H9 (cell line): Measurements from ENCODE around the gene STX10. TPM values are rescaled to one million over a fixed set of nuclear protein-coding genes. Genes with fewer than 3 reads are reported as not detected.
"Not testable (repeated sequence)": the region's sequence is repeated elsewhere in the genome, so short reads cannot be mapped to it uniquely, and the experiment has no call there.

ENCODE experiments used
- DNase-seq: peaks from one replicate; pipeline ENCODE4 v3.0.0-alpha.2; 2017
- H2AFZ ChIP-seq: one replicate; pipeline ENCODE4 v1.6.1; 2013; ENCODE audit warnings: mild to moderate bottlenecking, low read length, control low read depth, moderate library complexity
- H2AK5ac ChIP-seq: 2 replicates; pipeline ENCODE4 v1.6.1; 2013; ENCODE audit warnings: low read length, control low read depth, mixed read lengths; ENCODE audit not compliant: insufficient read length
- H2BK120ac ChIP-seq: one replicate; pipeline ENCODE4 v1.6.1; 2013; ENCODE audit warnings: low read depth, mild to moderate bottlenecking, low read length, control low read depth, inconsistent platforms; ENCODE audit not compliant: poor library complexity, severe bottlenecking
- H2BK12ac ChIP-seq: 2 replicates; pipeline ENCODE4 v1.6.1; 2013; ENCODE audit warnings: low read length, control low read depth, mixed read lengths, low read depth; ENCODE audit not compliant: insufficient read length
- H2BK15ac ChIP-seq: 2 replicates; pipeline ENCODE4 v1.6.1; 2013; ENCODE audit warnings: low read depth, low read length, control low read depth
- H2BK20ac ChIP-seq: one replicate; pipeline ENCODE4 v1.6.1; 2013; ENCODE audit warnings: low read depth, mild to moderate bottlenecking, low read length, control low read depth, inconsistent platforms; ENCODE audit not compliant: poor library complexity, severe bottlenecking
- H2BK5ac ChIP-seq: 2 replicates; pipeline ENCODE4 v1.6.1; 2013; ENCODE audit warnings: low read length, control low read depth, mixed read lengths; ENCODE audit not compliant: insufficient read length
- H3K14ac ChIP-seq: 2 replicates; pipeline ENCODE4 v1.6.1; 2013; ENCODE audit warnings: low read length, control low read depth; ENCODE audit not compliant: insufficient read depth
- H3K18ac ChIP-seq: 2 replicates; pipeline ENCODE4 v1.6.1; 2013; ENCODE audit warnings: low read depth, mild to moderate bottlenecking, mixed read lengths, low read length, control low read depth; ENCODE audit not compliant: insufficient read length
- H3K23ac ChIP-seq: 2 replicates; pipeline ENCODE4 v1.6.1; 2013; ENCODE audit warnings: low read length, control low read depth, mixed read lengths, low read depth; ENCODE audit not compliant: insufficient read length
- H3K23me2 ChIP-seq: 2 replicates; pipeline ENCODE4 v1.6.1; 2013; ENCODE audit warnings: low read depth, mild to moderate bottlenecking, mixed read lengths, low read length, control low read depth; ENCODE audit not compliant: insufficient read length, poor library complexity, severe bottlenecking
- H3K27ac ChIP-seq: 2 replicates; pipeline ENCODE4 v1.5.1; 2013; ENCODE audit warnings: low read length, control low read depth, mixed read lengths, low read depth; ENCODE audit not compliant: insufficient read length
- H3K27me3 ChIP-seq: 2 replicates; pipeline ENCODE4 v1.6.1; 2013; ENCODE audit warnings: low read length, control low read depth, inconsistent platforms; ENCODE audit not compliant: insufficient read depth
- H3K4ac ChIP-seq: 2 replicates; pipeline ENCODE4 v1.6.1; 2013; ENCODE audit warnings: low read depth, mild to moderate bottlenecking, control low read depth, inconsistent platforms, low read length, moderate library complexity
- H3K4me1 ChIP-seq: 2 replicates; pipeline ENCODE4 v1.6.1; 2013; ENCODE audit warnings: low read length, control low read depth, inconsistent platforms; ENCODE audit not compliant: insufficient read depth
- H3K4me2 ChIP-seq: 2 replicates; pipeline ENCODE4 v1.6.1; 2013; ENCODE audit warnings: low read length, control low read depth, mixed read lengths; ENCODE audit not compliant: insufficient read length, insufficient read depth
- H3K56ac ChIP-seq: 2 replicates; pipeline ENCODE4 v1.6.1; 2013; ENCODE audit warnings: low read depth, mild to moderate bottlenecking, mixed read lengths, low read length, control low read depth; ENCODE audit not compliant: insufficient read length
- H3K79me1 ChIP-seq: 2 replicates; pipeline ENCODE4 v1.6.1; 2013; ENCODE audit warnings: low read depth, mild to moderate bottlenecking, moderate library complexity, low read length, control low read depth, inconsistent platforms; ENCODE audit not compliant: insufficient read depth, poor library complexity, severe bottlenecking
- H3K79me2 ChIP-seq: 2 replicates; pipeline ENCODE4 v1.6.1; 2013; ENCODE audit warnings: low read length, control low read depth, inconsistent platforms; ENCODE audit not compliant: insufficient read depth
- H3K9ac ChIP-seq: 2 replicates; pipeline ENCODE4 v1.6.1; 2013; ENCODE audit warnings: low read length, control low read depth, mixed read lengths; ENCODE audit not compliant: insufficient read length; ENCODE audit errors: extremely low read depth
- H3K9me3 ChIP-seq: one replicate; pipeline ENCODE4 v1.6.1; 2013; ENCODE audit warnings: low read depth, low read length, inconsistent platforms; ENCODE audit not compliant: control insufficient read depth
- H3T11ph ChIP-seq: one replicate; pipeline ENCODE4 v1.6.1; 2013; ENCODE audit warnings: mild to moderate bottlenecking, low read length, control low read depth, inconsistent platforms
- H4K20me1 ChIP-seq: one replicate; pipeline ENCODE4 v1.6.1; 2013; ENCODE audit not compliant: control insufficient read depth, insufficient read length, insufficient read depth
- H4K5ac ChIP-seq: 2 replicates; pipeline ENCODE4 v1.6.1; 2013; ENCODE audit warnings: low read depth, mild to moderate bottlenecking, mixed read lengths, low read length, control low read depth; ENCODE audit not compliant: insufficient read length
- H4K8ac ChIP-seq: replicated peaks from 2 replicates; pipeline ENCODE4 v1.6.1; 2013; ENCODE audit warnings: low read length, control low read depth, mixed read lengths, low read depth; ENCODE audit not compliant: insufficient read length
- H4K91ac ChIP-seq: 2 replicates; pipeline ENCODE4 v1.6.1; 2013; ENCODE audit warnings: low read depth, mild to moderate bottlenecking, moderate library complexity, mixed read lengths, low read length, control low read depth; ENCODE audit not compliant: insufficient read length
- H3K27ac Mint-ChIP-seq, 3 experiments: 2 replicates in 2 of 3; 3 replicates in 1 of 3; pipeline ENCODE4 v1.8.0; 2020 to 2021; ENCODE audit warnings: mixed read lengths in 3 of 3, mild to moderate bottlenecking in 1 of 3, moderate library complexity in 1 of 3
- H3K27me3 Mint-ChIP-seq: 2 replicates; pipeline ENCODE4 v1.8.0; 2021; ENCODE audit warnings: low read depth, mild to moderate bottlenecking, moderate library complexity, mixed read lengths
- H3K36me3 Mint-ChIP-seq, 3 experiments: 2 replicates in 2 of 3; 3 replicates in 1 of 3; pipeline ENCODE4 v1.8.0; 2020 to 2021; ENCODE audit warnings: low read depth in 3 of 3, mixed read lengths in 3 of 3; ENCODE audit not compliant: insufficient read depth in 1 of 3
- H3K4me1 Mint-ChIP-seq, 2 experiments: 2 replicates each; pipeline ENCODE4 v1.8.0; 2020; ENCODE audit warnings: mixed read lengths in 2 of 2
- H3K4me3 Mint-ChIP-seq, 2 experiments: 2 replicates in 1 of 2; 3 replicates in 1 of 2; pipeline ENCODE4 v1.8.0; 2020 to 2021; ENCODE audit warnings: mild to moderate bottlenecking in 2 of 2, mixed read lengths in 2 of 2, moderate library complexity in 1 of 2
- H3K9me3 Mint-ChIP-seq, 2 experiments: 2 replicates in 1 of 2; 3 replicates in 1 of 2; pipeline ENCODE4 v1.8.0; 2020; ENCODE audit warnings: mild to moderate bottlenecking in 2 of 2, mixed read lengths in 2 of 2, moderate library complexity in 1 of 2
- WGBS: extraction: QIAGEN DNeasy Blood & Tissue Kit; methylation state at CpG from one replicate; pipeline ENCODE4 v1.1.7; 2013; ENCODE audit warnings: missing lambda C conversion rate, low lambda C conversion rate, mixed read lengths; ENCODE audit not compliant: insufficient read length; ENCODE audit errors: extremely low coverage; 5-methylcytosine and 5-hydroxymethylcytosine counted together
- total RNA-seq: library from RNA; stranded (reverse); gene quantifications from 2 replicates; pipeline ENCODE4 v1.2.1, GENCODE V29; 2021

STX10 gene
- total RNA-seq, 1 experiment from 2014 or later: 39.4 TPM

DNA sequence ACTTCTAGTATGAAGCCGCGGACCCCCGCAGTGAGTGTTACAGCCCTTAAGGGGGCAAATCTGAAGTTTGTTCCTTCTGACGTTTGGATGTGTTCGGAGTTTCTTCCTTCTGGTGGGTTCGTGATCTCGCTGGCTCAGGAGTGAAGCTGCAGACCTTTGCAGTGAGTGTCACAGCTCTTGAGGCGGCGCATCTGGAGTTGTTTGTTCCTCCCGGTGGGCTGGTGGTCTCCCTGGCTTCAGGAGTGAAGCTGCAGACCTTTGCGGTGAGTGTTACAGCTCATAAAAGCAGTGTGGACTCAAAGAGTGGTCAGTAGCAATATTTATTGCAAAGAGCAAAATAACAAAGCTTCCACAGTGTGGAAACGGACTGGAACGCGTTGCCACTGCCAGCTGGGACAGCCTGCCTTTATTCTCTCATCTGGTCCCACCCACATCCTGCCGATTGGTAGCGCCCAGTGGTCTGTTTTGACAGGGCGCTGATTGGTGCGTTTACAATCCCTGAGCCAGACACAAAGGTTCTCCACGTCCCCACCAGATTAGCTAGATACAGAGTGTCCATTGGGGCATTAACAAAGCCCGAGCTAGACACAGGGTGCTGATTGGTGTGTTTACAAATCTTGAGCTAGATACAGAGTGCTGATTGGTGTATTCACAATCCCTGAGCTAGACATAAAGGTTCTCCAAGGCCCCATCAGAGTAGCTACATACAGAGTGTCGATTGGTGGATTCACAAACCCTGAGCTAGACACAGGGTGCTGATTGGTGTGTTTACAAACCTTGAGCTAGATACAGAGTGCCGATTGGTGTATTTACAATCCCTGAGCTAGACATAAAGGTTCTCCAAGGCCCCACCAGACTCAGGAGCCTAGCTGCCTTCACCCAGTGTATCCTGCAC lies 35.8 kb upstream of the STX10 start:
- H2AK5ac ChIP-seq, H2BK15ac ChIP-seq, H3K23me2 ChIP-seq, H2BK5ac ChIP-seq, H3K4me2 ChIP-seq, H3K4ac ChIP-seq, H3K4me1 ChIP-seq, H2AFZ ChIP-seq, H3K4me1 Mint-ChIP-seq, DNase-seq, H3K9me3 Mint-ChIP-seq, H4K5ac ChIP-seq, H3K18ac ChIP-seq, H3T11ph ChIP-seq, H4K8ac ChIP-seq, H3K14ac ChIP-seq, H3K27ac ChIP-seq, H3K4me3 Mint-ChIP-seq, H4K20me1 ChIP-seq, H3K79me2 ChIP-seq, H3K56ac ChIP-seq, H2BK120ac ChIP-seq, H3K9me3 ChIP-seq, H3K36me3 Mint-ChIP-seq, H3K23ac ChIP-seq, H4K91ac ChIP-seq, H3K27me3 Mint-ChIP-seq, H3K9ac ChIP-seq, H3K27me3 ChIP-seq, H2BK12ac ChIP-seq, H3K79me1 ChIP-seq, H2BK20ac ChIP-seq: not testable (repeated sequence)
- H3K27ac Mint-ChIP-seq: peak overlapping the region; percentile 32 to 86 (median 41); a peak in 5 of 7 replicates
- no CpG with 5 or more reads among the region's 22 CpGs for WGBS

DNA sequence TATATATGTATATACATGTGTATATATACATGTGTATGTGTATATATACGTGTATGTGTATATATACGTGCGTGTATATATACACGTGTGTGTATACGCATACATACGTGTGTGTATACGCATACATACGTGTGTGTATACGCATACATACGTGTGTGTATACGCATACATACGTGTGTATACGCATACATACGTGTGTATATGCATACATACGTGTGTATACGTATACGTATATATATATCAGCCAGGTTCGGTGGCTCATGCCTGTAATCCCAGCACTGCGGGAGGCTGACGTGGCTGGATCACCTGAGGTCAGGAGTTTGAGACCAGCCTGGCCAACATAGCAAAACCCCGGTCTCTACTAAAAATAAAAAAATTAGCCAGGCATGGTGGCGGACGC lies 34.8 kb upstream of the STX10 start:
- not testable (repeated sequence) for H3K4ac ChIP-seq, H3K27me3 ChIP-seq, H3K27ac Mint-ChIP-seq, H3K4me2 ChIP-seq, H3K79me1 ChIP-seq, H3K9ac ChIP-seq, H4K20me1 ChIP-seq, H2AK5ac ChIP-seq, H3K23ac ChIP-seq, H3K9me3 Mint-ChIP-seq, H2BK15ac ChIP-seq, H3K36me3 Mint-ChIP-seq, DNase-seq, H3K23me2 ChIP-seq, H4K8ac ChIP-seq, H3K4me3 Mint-ChIP-seq, H3K4me1 ChIP-seq, H2BK5ac ChIP-seq, H2BK12ac ChIP-seq, H2AFZ ChIP-seq, H3K4me1 Mint-ChIP-seq, H4K5ac ChIP-seq, H3K14ac ChIP-seq, H3K79me2 ChIP-seq, H3K18ac ChIP-seq, H3T11ph ChIP-seq, H3K27me3 Mint-ChIP-seq, H2BK120ac ChIP-seq, H3K27ac ChIP-seq, H2BK20ac ChIP-seq, H4K91ac ChIP-seq, H3K9me3 ChIP-seq, H3K56ac ChIP-seq
- WGBS: no CpG with 5 or more reads among the region's 23 CpGs
